Hematopoietic multipotent progenitor cell treated with erythropoietin and hydrocortisone succinate and interleukin-3 and kit ligand, for 8 days (in vitro differentiated cells): ENCODE measurements around the gene DNAJB13.

Experiments
- DNase-seq: peaks from one replicate; pipeline ENCODE4 v3.0.0-alpha.2; 2015

The DNAJB13 gene

GRCh38 chr11:73956876-73957653 lies 6.2 kb downstream of the DNAJB13 start:
- DNase-seq, result no peak

- DNase-seq, result no peak
These were observed 7.0 kb downstream of the DNAJB13 start for GRCh38 chr11:73957654-73958361.

- no peak for DNase-seq
These were observed 7.8 kb downstream of the DNAJB13 start for GRCh38 chr11:73958521-73959141.

- DNase-seq, result no peak
These were observed 10.5 kb downstream of the DNAJB13 start for GRCh38 chr11:73961321-73961720.

GRCh38 chr11:73962101-73962705 lies 11.4 kb downstream of the DNAJB13 start:
- no peak for DNase-seq

- no peak for DNase-seq
These were observed 13.0 kb downstream of the DNAJB13 start for GRCh38 chr11:73963861-73964260.

GRCh38 chr11:73965076-73965763 lies 14.4 kb downstream of the DNAJB13 start:
- DNase-seq, result no peak

GRCh38 chr11:73965764-73966121 lies 14.9 kb downstream of the DNAJB13 start:
- no peak for DNase-seq

GRCh38 chr11:73968356-73968966 lies 17.6 kb downstream of the DNAJB13 start:
- DNase-seq, result no peak

GRCh38 chr11:73969091-73969490 lies 18.3 kb downstream of the DNAJB13 start:
- no peak for DNase-seq

- peak; percentile 88 for DNase-seq
These were observed 19.4 kb downstream of the DNAJB13 start for GRCh38 chr11:73969991-73970800.

GRCh38 chr11:73971175-73971719 lies 20.4 kb downstream of the DNAJB13 start:
- DNase-seq, result peak; percentile 62

- peak; percentile 54 for DNase-seq
These were observed 21.4 kb downstream of the DNAJB13 start for GRCh38 chr11:73972187-73972586.

- no peak for DNase-seq
These were observed 22.0 kb downstream of the DNAJB13 start for GRCh38 chr11:73972620-73973449.

GRCh38 chr11:73974604-73975478 lies 24.0 kb downstream of the DNAJB13 start:
- no peak for DNase-seq

- DNase-seq, result no peak
These were observed 24.6 kb downstream of the DNAJB13 start for GRCh38 chr11:73975479-73975757.

- DNase-seq, result no peak
These were observed 25.8 kb downstream of the DNAJB13 start for GRCh38 chr11:73976451-73977151.

- DNase-seq, result no peak
These were observed 27.2 kb downstream of the DNAJB13 start for GRCh38 chr11:73977856-73978519.
